ENCODE results near the gene ZNF3.

The ZNF3 gene

DNA sequence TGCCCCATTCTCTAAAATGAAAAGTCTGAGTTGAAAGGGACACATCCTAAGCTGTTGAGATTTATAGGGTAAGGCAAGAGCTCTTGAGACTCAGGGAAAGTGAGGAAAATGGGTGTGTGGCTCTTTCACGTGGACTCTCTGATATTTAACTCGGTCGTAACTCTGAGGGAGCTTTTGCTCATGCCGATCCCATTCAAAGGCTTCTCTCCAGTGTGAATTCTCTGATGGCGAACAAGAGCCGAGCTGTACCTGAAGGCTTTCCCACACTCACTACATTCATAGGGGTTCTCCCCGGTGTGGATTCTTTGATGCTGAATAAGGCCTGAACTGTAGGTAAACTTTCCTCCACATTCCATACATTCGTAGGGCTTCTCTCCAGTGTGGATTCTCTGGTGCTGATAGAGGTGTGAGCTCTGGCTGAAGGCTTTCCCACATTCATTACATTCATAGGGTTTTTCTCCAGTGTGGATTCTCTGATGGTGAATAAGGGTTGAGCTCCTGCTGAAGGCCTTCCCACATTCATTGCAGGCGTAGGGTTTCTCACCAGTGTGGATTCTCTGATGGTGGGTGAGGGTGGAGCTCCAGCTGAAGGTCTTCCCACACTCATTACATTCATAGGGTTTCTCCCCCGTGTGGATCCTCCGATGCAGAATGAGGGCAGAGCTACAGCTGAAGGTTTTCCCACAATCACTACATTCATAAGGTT, 10.4 kb downstream of the ZNF3 start:
- no peak for DNase-seq (ENCODE audit: low spot score)
- TF ChIP-seq CTCF (IDR thresholded peaks at IDR 0.05; ENCODE audit: extremely low read depth, missing control alignments), result no peak

DNA sequence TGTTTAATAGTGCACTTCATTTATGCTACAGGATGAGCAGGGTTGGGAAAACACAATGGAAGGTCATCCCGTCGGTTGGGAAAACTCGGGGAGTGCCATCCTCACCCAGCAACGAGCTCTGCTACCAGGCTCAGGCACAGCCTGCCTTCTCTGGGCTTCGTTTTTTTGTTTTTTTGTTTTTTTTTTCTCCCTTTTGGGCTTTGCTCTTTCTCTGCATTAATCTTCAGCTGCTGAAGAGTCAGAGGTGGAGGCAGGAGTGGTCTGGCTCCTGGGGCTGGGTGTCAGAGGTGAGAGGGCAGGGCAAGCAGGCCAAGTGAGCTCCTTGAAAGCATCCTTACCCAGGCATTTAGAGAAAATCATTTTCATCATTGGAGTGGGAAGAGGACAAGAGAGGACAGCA, 11.5 kb downstream of the ZNF3 start:
- no peak for DNase-seq (ENCODE audit: low spot score)
- TF ChIP-seq CTCF (IDR thresholded peaks at IDR 0.05; ENCODE audit: extremely low read depth, missing control alignments), result no peak

- TF ChIP-seq CTCF (IDR thresholded peaks at IDR 0.05; ENCODE audit: extremely low read depth, missing control alignments), result no peak
- DNase-seq (ENCODE audit: low spot score), result no peak
These were observed 14.6 kb downstream of the ZNF3 start for GRCh38 chr7:100066953-100067352.

DNA sequence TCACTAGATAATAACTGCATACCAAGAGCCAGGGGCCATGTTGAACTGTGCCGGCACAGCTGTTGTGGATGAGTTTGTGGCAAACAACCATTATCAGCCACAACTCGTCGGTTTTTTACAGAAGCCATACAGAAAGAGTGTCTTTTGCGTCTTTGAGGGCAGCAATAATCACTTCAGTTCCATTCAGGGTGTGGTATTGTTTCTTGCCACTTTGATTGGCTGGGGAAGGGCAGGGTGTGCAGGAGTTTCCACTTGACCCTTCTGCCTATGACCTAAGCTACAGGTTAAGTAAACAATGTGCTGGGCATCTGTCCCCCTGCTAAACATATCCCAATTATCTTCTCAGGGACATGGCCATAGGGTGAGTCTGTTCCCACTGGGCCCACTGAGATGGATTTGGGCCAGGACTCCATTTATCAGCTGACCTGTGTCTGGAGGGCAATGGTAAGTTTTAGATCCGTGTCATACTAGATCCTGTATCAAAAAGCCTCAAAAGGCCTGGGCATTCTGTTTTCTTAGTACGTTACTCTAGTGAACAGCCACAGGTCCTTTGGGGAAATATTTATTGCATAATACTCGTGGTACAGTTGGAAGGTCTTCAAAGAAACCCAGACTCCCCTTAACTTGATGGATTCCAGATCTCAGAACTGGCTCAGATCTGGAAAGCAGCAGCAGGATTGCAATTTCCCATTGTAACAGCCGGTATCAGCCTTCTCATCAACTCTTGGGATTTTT, 15.9 kb downstream of the ZNF3 start:
- DNase-seq (ENCODE audit: low spot score), result no peak
- no peak for TF ChIP-seq CTCF (IDR thresholded peaks at IDR 0.05; ENCODE audit: extremely low read depth, missing control alignments)

DNA sequence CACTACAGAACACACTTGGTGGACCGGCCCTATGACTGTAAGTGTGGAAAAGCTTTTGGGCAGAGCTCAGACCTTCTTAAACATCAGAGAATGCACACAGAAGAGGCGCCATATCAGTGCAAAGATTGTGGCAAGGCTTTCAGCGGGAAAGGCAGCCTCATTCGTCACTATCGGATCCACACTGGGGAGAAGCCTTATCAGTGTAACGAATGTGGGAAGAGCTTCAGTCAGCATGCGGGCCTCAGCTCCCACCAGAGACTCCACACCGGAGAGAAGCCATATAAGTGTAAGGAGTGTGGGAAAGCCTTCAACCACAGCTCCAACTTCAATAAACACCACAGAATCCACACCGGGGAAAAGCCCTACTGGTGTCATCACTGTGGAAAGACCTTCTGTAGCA, 17.4 kb downstream of the ZNF3 start:
- no peak for DNase-seq (ENCODE audit: low spot score)
- TF ChIP-seq CTCF (IDR thresholded peaks at IDR 0.05; ENCODE audit: extremely low read depth, missing control alignments), result no peak

DNA sequence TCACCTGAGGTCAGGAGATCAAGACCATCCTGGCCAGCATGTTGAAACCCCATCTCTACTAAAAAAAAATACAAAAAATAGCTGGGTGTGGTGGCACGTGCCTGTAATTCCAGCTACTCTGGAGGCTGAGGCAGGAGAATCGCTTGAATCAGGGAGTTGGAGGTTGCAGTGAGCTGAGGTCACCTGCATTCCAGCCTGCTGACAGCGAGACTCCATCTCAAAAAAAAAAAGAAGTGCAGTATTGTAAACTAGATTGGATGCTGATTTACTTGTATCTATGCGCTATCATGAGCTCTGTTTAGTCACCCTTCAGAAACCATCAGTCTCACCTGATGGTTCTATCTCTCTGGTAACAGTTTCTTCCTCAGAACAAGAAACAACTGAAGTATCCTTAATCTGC, 18.1 kb downstream of the ZNF3 start:
- TF ChIP-seq CTCF (IDR thresholded peaks at IDR 0.05; ENCODE audit: extremely low read depth, missing control alignments), result no peak
- DNase-seq (ENCODE audit: low spot score), result no peak

DNA sequence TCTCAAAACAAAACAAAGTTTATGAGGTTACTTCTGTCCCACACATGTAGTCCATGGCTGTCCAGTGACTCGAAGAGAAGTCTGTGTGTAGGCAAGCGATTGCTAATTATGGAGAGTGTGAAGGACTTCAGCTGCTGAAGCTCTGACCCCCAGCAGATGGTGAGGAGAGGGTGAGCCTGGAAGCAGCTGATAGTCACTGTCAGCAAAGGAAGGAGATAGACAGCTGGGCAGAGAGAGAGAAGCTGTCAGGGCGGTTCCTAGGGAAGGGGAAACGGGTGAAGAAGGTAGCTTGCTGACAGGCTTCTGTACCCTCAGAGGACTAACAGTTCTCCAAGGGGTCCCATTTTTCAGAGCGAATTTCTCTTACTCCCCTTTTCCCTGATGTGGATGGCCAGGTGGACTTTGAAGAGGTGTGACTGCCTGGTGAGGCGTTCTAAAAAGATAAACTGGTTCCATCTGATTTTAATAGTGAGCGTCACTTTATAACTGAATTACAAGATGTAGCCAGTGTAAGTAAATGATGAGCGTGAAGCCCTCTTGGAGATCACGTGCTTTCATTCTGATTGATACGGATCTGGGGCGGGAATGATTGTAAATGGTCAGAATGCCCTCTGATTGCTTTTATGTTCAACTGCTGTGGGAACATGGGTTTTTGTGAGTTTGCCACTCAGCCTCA, 19.9 kb downstream of the ZNF3 start:
- no peak for DNase-seq (ENCODE audit: low spot score)

More for the DNA sequence above, 19.9 kb downstream of the ZNF3 start:
- no peak for TF ChIP-seq CTCF (IDR thresholded peaks at IDR 0.05; ENCODE audit: extremely low read depth, missing control alignments)

Data from GM20000 (cell line).